Testis (tissue), 3 donors: ENCODE results near the gene HOXC6. TPM values are rescaled to one million over a fixed set of nuclear protein-coding genes. Genes with fewer than 3 reads are reported as not detected.

Source experiments
- DNase-seq: peaks from one replicate; pipeline ENCODE4 v3.0.0-alpha.2; 2019
- H3K27ac ChIP-seq, 2 donors: fragments of 200-600 bp; sonication (generic); one replicate each; pipeline ENCODE4 v1.5.1; 2019
- H3K27me3 ChIP-seq: fragments of 200-600 bp; sonication (generic); one replicate; pipeline ENCODE4 v1.5.1; 2019
- H3K36me3 ChIP-seq: fragments of 200-600 bp; sonication (generic); one replicate; pipeline ENCODE4 v1.5.1; 2017; ENCODE audit warnings: low read depth; ENCODE audit errors: missing control alignments
- H3K4me1 ChIP-seq: fragments of 200-600 bp; sonication (generic); one replicate; pipeline ENCODE4 v1.5.1; 2019
- H3K4me3 ChIP-seq, 2 donors: fragments of 200-600 bp; sonication (generic); one replicate each; pipeline ENCODE4 v1.5.1; 2017 to 2019
- H3K9me3 ChIP-seq: fragments of 200-600 bp; sonication (generic); one replicate; pipeline ENCODE4 v1.5.1; 2017
- CTCF ChIP-seq, 3 experiments: fragments of 450-650 bp in 2 of 3; fragments of 200-600 bp in 1 of 3; sonication (generic) in 1 of 3; IDR thresholded peaks; one replicate each; pipeline ENCODE4 v1.5.1; 2016 to 2019; ENCODE audit warnings: antibody characterized with exemption in 3 of 3, mild to moderate bottlenecking in 2 of 3, moderate library complexity in 1 of 3
- POLR2A ChIP-seq: fragments of 450-650 bp; IDR thresholded peaks from one replicate; pipeline ENCODE4 v1.6.1; 2017; ENCODE audit warnings: antibody characterized with exemption, mild to moderate bottlenecking, moderate library complexity
- WGBS, 2 donors: methylation state at CpG; one replicate each; pipeline ENCODE4 v1.1.5; 2018; 5-methylcytosine and 5-hydroxymethylcytosine counted together
- intact Hi-C: fragments of 100-400 bp; cut with DNase I; formaldehyde crosslinking; loops from one replicate; pipeline ENCODE4 v1.15.1; 2023; ENCODE audit warnings: low total_unique reads
- polyA plus RNA-seq: library from polyadenylated mRNA; stranded (reverse); fragments of 350-450 nt; fragmentation: Illumina TruSeq; extraction: RNeasy Lipid Tissue Mini Kit (QIAGEN cat#74804); gene quantifications from one replicate; pipeline ENCODE4 v1.2.3, GENCODE V29; 2014; ENCODE audit warnings: low read depth, low replicate concordance; ENCODE audit not compliant: insufficient read depth
- total RNA-seq, 2 donors: library from RNA; depleted of rRNA; stranded (reverse); fragments of >200 nt; gene quantifications; one replicate each; pipeline ENCODE4 v1.2.3, GENCODE V29; 2016

The HOXC6 gene
- total and polyA plus RNA-seq, 3 donors from 2014 or later = 1.9 to 5.4 (median 4.0) TPM

GRCh38 chr12:54012631-54013409 is 15.4 kb upstream of the HOXC6 start:
- Histone ChIP-seq H3K4me3 (no peak overlapping the region), H3K27me3 (no peaks in the 10 kb centered on the region), H3K9me3 (no peaks in the 10 kb centered on the region), H3K36me3 (no peaks in the 10 kb centered on the region), H3K27ac (no peak overlapping the region), H3K4me1 (peaks cover 13% of the 10 kb centered on the region)
- intact Hi-C loops = no loop called here
- DNase-seq = no peak
- TF ChIP-seq POLR2A (no peak), CTCF (IDR thresholded peaks at IDR 0.05) (no peak)
- 79 to 81% methylated on average over 6 of the region's 6 CpGs for WGBS, 2 donors

GRCh38 chr12:54014377-54015017 is 13.7 kb upstream of the HOXC6 start:
- H3K4me1 ChIP-seq = peaks cover 11% of the 10 kb centered on the region
- no peaks in the 10 kb centered on the region for H3K9me3 ChIP-seq
- no peaks in the 10 kb centered on the region for H3K36me3 ChIP-seq
- intact Hi-C loops = no loop called here
- no peak overlapping the region for H3K4me3 ChIP-seq
- no peak overlapping the region for H3K27ac ChIP-seq
- TF ChIP-seq CTCF (IDR thresholded peaks at IDR 0.05) (no peak), POLR2A (no peak)
- WGBS, 2 donors = 48 to 61% methylated on average over 33 to 36 of the region's 36 CpGs
- no peaks in the 10 kb centered on the region for H3K27me3 ChIP-seq
- DNase-seq = no peak

GRCh38 chr12:54015018-54015931 is 13.0 kb upstream of the HOXC6 start:
- TF ChIP-seq POLR2A = no peak
- TF ChIP-seq CTCF (IDR thresholded peaks at IDR 0.05) = no peak
- no peak overlapping the region for H3K4me3 ChIP-seq
- no peaks in the 10 kb centered on the region for H3K27me3 ChIP-seq
- H3K9me3 ChIP-seq = no peaks in the 10 kb centered on the region
- 39 to 66% methylated on average over 23 of the region's 23 CpGs for WGBS, 2 donors
- intact Hi-C loops = no loop called here
- no peak overlapping the region for H3K27ac ChIP-seq
- peaks cover 14% of the 10 kb centered on the region for H3K4me1 ChIP-seq
- H3K36me3 ChIP-seq = no peaks in the 10 kb centered on the region
- no peak for DNase-seq

GRCh38 chr12:54016051-54016450 is 12.2 kb upstream of the HOXC6 start:
- no peaks in the 10 kb centered on the region for H3K36me3 ChIP-seq
- intact Hi-C loops = no loop called here
- H3K4me3 ChIP-seq = peak overlapping the region; percentile 51 to 72
- no peaks in the 10 kb centered on the region for H3K9me3 ChIP-seq
- WGBS, 2 donors = 26 to 31% methylated on average over 3 of the region's 3 CpGs
- TF ChIP-seq POLR2A (no peak), CTCF (IDR thresholded peaks at IDR 0.05) (no peak)
- DNase-seq = no peak
- peaks cover 20% of the 10 kb centered on the region for H3K4me1 ChIP-seq
- H3K27ac ChIP-seq = peak overlapping the region in 1 of 2 donors; percentile 89
- no peaks in the 10 kb centered on the region for H3K27me3 ChIP-seq
